HepG2 (cell line): Measurements from ENCODE around the gene PAPSS1. TPM values are rescaled to one million over a fixed set of nuclear protein-coding genes. Genes with fewer than 3 reads are reported as not detected.

Source experiments
- AHR ChIP-seq: IDR thresholded peaks from 2 replicates; pipeline ENCODE4 v1.6.1; 2018; ENCODE audit warnings: missing genetic modification reagents, missing compliant biosample characterization
- BCL6 ChIP-seq: IDR thresholded peaks from 2 replicates; pipeline ENCODE4 v1.6.1; 2016; ENCODE audit warnings: missing genetic modification reagents, missing compliant biosample characterization
- GMEB1 ChIP-seq: sonication (generic); formaldehyde crosslinking; IDR thresholded peaks from 2 replicates; pipeline ENCODE4 v1.5.1; 2020; ENCODE audit warnings: missing genetic modification reagents, mild to moderate bottlenecking, borderline replicate concordance
- HNF1A ChIP-seq, 2 experiments: sonication (generic) in 1 of 2; formaldehyde crosslinking in 1 of 2; IDR thresholded peaks; 2 replicates each; pipeline versions ENCODE4 v1.4.0 to v1.6.1; 2016 to 2020; ENCODE audit warnings: borderline replicate concordance in 1 of 2, low read depth in 1 of 2, mild to moderate bottlenecking in 1 of 2, missing genetic modification reagents in 1 of 2
- HNF1B ChIP-seq: sonication (generic); formaldehyde crosslinking; IDR thresholded peaks from 2 replicates; pipeline ENCODE4 v1.5.1; 2020; ENCODE audit warnings: mild to moderate bottlenecking, moderate library complexity, missing genetic modification reagents
- POLR2AphosphoS5 ChIP-seq: IDR thresholded peaks from 2 replicates; pipeline ENCODE4 v1.6.1; 2012; ENCODE audit warnings: low read depth, low read length
- RBFOX2 ChIP-seq: fragments of 200-400 bp; formaldehyde crosslinking; IDR thresholded peaks from 2 replicates; pipeline ENCODE4 v1.6.1; 2017; ENCODE audit warnings: low read depth, mild to moderate bottlenecking, low read length
- THAP9 ChIP-seq: sonication (generic); formaldehyde crosslinking; IDR thresholded peaks from 2 replicates; pipeline ENCODE4; 2020; ENCODE audit warnings: missing genetic modification reagents, mild to moderate bottlenecking, borderline replicate concordance
- ZNF431 ChIP-seq: sonication (generic); formaldehyde crosslinking; IDR thresholded peaks from 2 replicates; pipeline ENCODE4 v1.9.0; 2022; ENCODE audit warnings: missing genetic modification reagents, low read depth, mild to moderate bottlenecking, borderline replicate concordance
- ZNF572 ChIP-seq: sonication (generic); formaldehyde crosslinking; IDR thresholded peaks from 2 replicates; pipeline ENCODE4 v1.5.1; 2020; ENCODE audit warnings: mild to moderate bottlenecking, missing genetic modification reagents
- polyA plus RNA-seq, 8 experiments: library from polyadenylated mRNA; depleted of rRNA in 3 of 8; stranded (reverse) in 7 of 8; unstranded in 1 of 8; fragments of >200 nt; fragmentation: Illumina TruSeq in 4 of 8; extraction: Trizol in 4 of 8; gene quantifications; 2 replicates each; pipeline versions ENCODE4 v1.2.1 to v1.2.3, GENCODE V29; 2011 to 2016; ENCODE audit warnings: low read depth in 4 of 8, missing spikeins in 1 of 8, mixed read lengths in 1 of 8; ENCODE audit not compliant: insufficient read depth in 1 of 8
- total RNA-seq, 5 experiments: library from RNA; depleted of rRNA; stranded (reverse); fragments of >200 nt; fragmentation: Illumina TruSeq; extraction: Trizol; gene quantifications; 2 replicates each; pipeline ENCODE4 v1.2.3, GENCODE V29; 2016; ENCODE audit warnings: low read depth in 1 of 5
- TF ChIP-seq, protein P1 (sequence below): sonication (generic); formaldehyde crosslinking; IDR thresholded peaks from 2 replicates; pipeline ENCODE4 v1.4.0; 2020; ENCODE audit warnings: missing genetic modification reagents
- TF ChIP-seq, protein P2 (sequence below): sonication (generic); formaldehyde crosslinking; IDR thresholded peaks from 2 replicates; pipeline ENCODE4 v1.8.1; 2023; ENCODE audit warnings: mild to moderate bottlenecking, missing genetic modification reagents

PAPSS1 gene
- total and polyA plus RNA-seq, 2 of the 13 experiments (the other 11 are each of a cell fraction or from before 2014, with no cell fraction given): 105 to 126 TPM

GRCh38 chr4:107719922-107720722, at the start of gene PAPSS1 (continued):
- TF ChIP-seq ZNF572 (CRISPR knock-in tag) (0 out of 2 replicates have a peak, but pooled peaks have one; percentile 78), RBFOX2 (peak; percentile 88), THAP9 (CRISPR knock-in tag) (peak; percentile 66; the same call in 1 of the 2 replicates), GMEB1 (CRISPR knock-in tag) (peak; percentile 92), BCL6 (CRISPR knock-in tag) (peak; percentile 23; the same call in 1 of the 2 replicates), HNF1A (IDR thresholded peaks at IDR 0.05; ENCODE audit: low read depth) (no peak), HNF1A (CRISPR knock-in tag; IDR thresholded peaks at IDR 0.05; ENCODE audit: borderline replicate concordance) (0 out of 2 replicates have a peak, but pooled peaks have one; percentile 20), AHR (CRISPR knock-in tag) (0 out of 2 replicates have a peak, but pooled peaks have one; percentile 29), ZNF431 (peak; percentile 35; the same call in 1 of the 2 replicates), POLR2AphosphoS5 (peak; percentile 69), HNF1B (CRISPR knock-in tag) (peak; percentile 20; the same call in 1 of the 2 replicates)
- TF ChIP-seq, protein P1, sequence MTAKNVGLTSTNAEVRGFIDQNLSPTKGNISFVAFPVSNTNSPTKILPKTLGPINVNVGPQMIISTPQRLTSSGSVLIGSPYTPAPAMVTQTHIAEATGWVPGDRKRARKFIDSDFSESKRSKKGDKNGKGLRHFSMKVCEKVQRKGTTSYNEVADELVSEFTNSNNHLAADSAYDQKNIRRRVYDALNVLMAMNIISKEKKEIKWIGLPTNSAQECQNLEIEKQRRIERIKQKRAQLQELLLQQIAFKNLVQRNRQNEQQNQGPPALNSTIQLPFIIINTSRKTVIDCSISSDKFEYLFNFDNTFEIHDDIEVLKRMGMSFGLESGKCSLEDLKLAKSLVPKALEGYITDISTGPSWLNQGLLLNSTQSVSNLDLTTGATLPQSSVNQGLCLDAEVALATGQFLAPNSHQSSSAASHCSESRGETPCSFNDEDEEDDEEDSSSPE: peak; percentile 32; the same call in 1 of the 2 replicates
- TF ChIP-seq, protein P2, sequence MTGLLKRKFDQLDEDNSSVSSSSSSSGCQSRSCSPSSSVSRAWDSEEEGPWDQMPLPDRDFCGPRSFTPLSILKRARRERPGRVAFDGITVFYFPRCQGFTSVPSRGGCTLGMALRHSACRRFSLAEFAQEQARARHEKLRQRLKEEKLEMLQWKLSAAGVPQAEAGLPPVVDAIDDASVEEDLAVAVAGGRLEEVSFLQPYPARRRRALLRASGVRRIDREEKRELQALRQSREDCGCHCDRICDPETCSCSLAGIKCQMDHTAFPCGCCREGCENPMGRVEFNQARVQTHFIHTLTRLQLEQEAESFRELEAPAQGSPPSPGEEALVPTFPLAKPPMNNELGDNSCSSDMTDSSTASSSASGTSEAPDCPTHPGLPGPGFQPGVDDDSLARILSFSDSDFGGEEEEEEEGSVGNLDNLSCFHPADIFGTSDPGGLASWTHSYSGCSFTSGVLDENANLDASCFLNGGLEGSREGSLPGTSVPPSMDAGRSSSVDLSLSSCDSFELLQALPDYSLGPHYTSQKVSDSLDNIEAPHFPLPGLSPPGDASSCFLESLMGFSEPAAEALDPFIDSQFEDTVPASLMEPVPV (CRISPR knock-in tag): peak; percentile 91
